ENCODE measurements around the gene MR1.
"Not testable (repeated sequence)": the region's sequence is repeated elsewhere in the genome, so short reads cannot be mapped to it uniquely, and the experiment has no call there.

MR1 gene

GRCh38 chr1:181032535-181032934 is 1.2 kb upstream of the MR1 start:
- DNase-seq (ENCODE audit: low read depth): no peak

DNA sequence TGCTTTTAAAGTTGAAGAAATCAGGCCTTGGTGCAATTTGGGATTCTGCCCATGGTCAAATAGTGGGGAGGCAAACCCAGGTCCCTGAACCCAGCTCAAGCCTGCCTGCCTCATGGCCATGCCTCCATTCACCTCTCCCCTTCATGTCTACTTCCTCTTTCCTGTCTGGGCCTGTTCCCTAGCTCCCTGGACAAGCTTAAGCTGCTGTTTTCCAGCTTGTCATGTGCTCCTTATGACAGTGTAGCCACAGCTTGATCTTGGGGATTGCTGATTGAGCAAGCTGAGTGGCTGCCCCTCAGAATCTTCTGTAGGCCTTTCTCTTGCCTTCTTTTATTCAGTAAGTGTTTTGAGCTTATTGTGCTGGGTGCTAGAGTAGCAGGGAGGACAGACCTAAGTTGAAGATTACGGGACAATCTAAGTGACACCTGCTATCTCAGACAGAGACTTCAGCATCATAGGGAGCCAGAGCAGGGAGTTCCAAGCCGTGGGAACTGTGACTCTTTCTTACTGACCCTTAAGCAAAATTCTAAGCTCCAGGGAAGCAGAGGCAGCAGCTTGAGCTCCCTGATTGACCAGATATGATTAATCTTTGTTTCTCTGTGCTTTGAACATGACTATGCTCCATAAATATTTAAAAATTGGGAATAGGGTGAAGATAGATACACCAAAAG is 520 bp upstream of the MR1 start:
- peak; percentile 50 for DNase-seq (ENCODE audit: low read depth)

GRCh38 chr1:181035210-181035609 is 1.4 kb downstream of the MR1 start:
- not testable (repeated sequence) for DNase-seq (ENCODE audit: low read depth)

- DNase-seq (ENCODE audit: low read depth): no peak
These were observed 2.5 kb downstream of the MR1 start for GRCh38 chr1:181036107-181036836.

- no peak for DNase-seq (ENCODE audit: low read depth)
These were observed 3.6 kb downstream of the MR1 start for GRCh38 chr1:181037386-181037785.

DNA sequence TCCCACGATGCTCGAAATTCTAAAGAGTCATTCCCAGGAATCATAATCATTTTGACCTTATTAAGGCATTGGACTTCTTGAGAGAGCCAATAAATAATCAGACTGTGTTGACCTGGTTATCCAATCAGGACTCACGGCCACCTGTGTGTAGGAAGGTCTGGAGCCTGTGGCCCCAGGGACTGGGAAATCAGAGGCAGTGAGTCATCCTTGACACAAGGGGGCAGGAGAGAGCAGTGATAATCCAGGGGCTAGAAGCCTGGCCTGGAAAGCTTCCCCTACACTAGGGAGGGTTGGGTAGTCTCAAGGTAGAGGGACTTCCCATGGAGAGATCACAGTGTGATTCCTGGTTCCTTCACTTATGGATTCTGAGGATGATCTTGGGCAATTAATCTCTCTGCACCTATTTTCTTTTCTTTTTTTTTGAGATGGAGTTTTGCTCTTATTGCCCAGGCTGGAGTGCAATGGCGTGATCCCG is 4.7 kb downstream of the MR1 start:
- DNase-seq (ENCODE audit: low read depth): peak; percentile 67

- DNase-seq (ENCODE audit: low read depth): no peak
These were observed 6.6 kb downstream of the MR1 start for GRCh38 chr1:181040284-181040865.

- peak; percentile 47 for DNase-seq (ENCODE audit: low read depth)
These were observed 9.5 kb downstream of the MR1 start for GRCh38 chr1:181043025-181043888.

DNA sequence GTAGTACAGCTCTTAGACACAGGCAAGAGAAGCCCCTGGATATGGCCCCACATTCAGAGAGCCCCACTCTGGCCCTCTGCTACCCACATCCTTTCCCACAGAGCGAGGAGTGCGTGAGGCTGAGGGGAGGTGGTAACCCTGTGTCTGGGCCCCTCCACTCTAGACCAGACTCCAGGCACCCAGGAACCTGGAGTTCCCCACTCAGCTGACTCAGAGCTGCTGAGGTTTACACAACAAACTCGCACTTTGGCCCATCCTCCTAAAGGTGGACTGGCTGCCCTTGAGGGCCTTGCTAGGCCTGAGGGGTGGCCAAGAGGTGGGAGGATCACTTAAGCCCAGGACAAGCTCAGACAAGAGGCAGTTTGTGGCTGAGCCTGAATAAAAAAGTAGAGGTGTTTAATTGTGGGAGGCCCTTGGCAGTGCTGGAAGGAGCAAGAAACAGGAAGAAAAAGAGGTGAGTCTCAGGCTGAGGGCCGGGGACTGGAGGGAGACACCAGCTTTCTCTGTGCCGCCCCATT is 10.7 kb downstream of the MR1 start:
- DNase-seq (ENCODE audit: low read depth): peak; percentile 80

GRCh38 chr1:181045946-181046345 is 12.2 kb downstream of the MR1 start:
- not testable (repeated sequence) for DNase-seq (ENCODE audit: low read depth)

DNA sequence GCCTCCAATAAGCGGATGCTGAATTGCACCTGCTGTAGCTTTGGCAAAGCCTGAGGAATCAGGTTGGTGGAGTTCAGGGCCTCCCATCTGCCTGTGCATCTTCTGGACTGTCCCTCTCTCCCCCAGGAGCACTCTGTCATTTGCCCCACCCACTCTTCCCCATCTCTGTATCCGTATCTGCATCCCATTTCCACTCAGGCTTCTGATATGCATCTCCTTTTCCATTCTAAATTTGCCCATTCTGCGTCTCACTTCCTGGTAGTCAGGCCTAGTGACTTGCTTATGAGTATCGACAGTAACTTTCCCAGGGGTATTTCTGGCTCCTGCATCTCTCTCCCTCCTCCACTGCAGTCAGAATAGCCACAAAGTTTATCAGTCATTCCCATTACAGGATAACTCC is 15.6 kb downstream of the MR1 start:
- no peak for DNase-seq (ENCODE audit: low read depth)

DNA sequence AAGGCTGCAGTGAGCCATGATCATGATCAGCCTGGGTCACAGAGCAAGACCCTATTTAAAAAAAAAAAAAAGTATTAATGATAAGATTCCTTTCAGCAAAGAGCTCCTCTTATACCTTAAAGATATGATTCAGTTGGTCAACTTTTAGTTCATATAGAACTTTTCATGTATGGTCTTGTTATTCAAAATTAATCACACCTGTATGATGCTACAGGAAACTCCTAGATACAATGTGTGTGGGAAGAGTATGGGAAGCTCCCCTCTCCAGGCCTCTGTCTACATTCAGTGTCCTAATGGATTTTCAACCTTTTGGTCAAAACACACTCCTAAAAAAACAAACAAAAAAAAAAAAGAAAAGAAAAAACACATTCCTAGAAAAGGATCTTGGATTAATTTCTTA is 17.1 kb downstream of the MR1 start:
- DNase-seq (ENCODE audit: low read depth): no peak

DNA sequence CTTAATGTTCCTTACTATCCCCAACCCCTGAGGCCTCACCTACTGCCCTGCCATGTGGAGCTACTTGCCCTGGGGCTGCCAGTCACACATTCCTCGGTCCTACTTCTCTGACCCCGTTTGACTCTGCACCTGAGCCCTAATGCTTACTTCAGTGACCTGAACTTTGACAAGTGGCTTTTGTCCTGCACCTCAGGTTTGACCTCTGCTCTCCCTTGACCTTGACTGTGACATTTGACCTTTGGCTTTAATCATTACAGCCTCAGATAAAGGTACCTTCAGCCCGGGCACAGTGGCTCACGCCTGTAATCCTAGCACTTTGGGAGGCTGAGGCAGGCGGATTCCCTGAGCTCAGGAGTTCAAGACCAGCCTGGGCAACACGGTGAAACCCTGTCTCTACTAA is 22.8 kb downstream of the MR1 start:
- no peak for DNase-seq (ENCODE audit: low read depth)

GRCh38 chr1:181057079-181057478 is 23.3 kb downstream of the MR1 start:
- DNase-seq (ENCODE audit: low read depth): no peak

DNA sequence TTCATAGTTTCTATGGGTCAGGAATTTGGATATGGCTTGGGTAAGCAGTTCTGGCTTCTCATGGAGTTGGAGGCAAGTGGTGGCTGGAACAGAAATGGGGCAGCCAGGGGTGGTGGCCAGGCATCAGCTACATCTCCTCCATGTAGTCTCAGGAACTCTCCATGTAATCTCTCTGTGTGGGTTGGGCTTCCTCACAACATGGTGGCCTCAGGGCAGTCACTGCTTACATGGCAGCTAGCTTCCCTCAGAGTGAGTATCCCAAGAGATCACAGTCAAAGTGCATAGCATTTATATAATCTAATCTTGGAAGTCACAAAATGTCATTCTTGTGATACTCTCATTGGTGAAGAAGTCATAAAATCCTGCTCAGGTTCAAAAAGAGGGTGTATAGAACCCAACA is 25.7 kb downstream of the MR1 start:
- no peak for DNase-seq (ENCODE audit: low read depth)

DNA sequence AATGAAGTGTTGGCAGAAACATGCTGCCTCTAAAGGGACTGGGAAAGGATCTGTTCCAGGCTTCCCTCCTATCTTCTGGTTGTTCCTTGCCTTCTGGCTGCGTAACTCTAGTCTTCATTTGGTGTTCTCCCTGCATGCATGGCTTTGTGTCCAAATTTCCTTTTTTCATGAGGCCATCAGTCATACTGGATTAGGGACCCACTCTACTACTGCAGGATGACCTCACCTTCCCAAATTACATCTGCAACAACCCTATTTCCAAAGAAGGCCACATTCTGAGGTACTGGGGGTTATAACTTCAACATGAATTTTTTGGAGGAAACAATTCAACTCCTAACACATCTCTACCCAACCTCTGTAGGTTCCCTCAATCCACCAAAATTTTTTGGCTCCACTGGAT is 26.3 kb downstream of the MR1 start:
- no peak for DNase-seq (ENCODE audit: low read depth)

- not testable (repeated sequence) for DNase-seq (ENCODE audit: low read depth)
These were observed 27.2 kb downstream of the MR1 start for GRCh38 chr1:181060947-181061346.

DNA sequence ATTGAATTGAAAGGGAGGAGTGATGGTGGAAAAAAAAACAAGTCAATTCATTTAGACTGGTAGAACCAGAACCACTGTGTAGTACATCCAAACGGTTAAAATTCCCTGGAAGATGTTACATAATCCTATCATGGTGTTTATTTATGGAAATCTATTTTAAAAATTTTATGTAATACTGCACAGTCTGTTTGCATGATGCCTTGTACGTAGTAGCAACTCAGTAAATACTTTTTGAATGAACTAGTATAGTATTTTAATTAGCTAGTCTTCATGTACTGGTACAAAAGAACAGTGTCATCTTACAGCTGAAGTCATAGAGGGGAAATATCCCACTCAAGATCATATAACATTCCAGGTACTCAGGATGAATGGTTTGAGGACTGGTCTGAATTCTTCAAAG is 27.7 kb downstream of the MR1 start:
- DNase-seq (ENCODE audit: low read depth): no peak

DNA sequence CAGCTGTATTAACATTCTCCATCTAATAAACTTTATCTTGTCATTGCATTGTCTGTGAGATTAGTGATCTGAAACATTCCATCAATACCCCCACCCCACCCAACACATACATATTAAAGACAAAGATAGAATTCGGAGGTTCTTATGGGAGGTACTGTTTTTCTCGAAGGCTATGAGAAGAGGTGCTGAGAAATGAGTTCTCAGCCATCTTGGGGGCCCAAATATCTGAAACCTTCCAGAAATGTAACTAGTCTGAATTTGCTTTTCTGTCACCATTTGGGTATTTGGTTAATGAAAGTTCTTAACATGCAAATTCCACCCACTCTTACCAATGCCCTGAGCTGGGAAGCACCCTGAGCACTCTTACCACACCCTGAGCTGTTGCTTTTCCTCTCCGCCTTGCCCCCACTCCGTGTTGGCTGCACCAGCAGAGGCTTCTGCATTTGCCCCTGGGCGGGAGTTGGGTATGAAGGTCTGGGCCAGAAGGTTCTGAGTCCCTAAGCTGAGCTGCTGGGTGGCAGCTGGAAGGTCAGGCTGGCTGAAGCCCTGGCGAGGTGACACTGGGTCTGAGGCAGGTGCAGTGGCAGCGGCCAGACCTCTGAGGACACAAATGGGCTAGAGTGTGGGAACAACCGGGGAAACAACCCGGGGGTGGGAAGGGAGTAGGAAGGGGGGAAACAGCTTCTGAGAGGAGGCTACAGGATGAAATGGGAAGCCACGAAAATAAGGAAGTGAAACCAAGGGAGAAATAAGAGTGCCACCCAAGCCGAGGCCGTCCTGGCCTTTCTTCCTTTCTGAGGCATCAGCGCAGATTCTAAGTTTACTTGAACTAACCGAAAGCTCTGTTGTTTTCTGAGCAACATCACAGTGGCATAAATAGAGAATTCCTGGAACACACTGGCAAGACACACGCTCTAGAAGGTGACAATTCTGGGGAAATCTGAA is 28.4 kb downstream of the MR1 start:
- no peak for DNase-seq (ENCODE audit: low read depth)

- DNase-seq (ENCODE audit: low read depth): peak; percentile 75
These were observed 29.1 kb downstream of the MR1 start for GRCh38 chr1:181062836-181063428.

Data from iris pigment epithelial cell (primary cell).